ENCODE data around the gene ADAMTS13.

DNA sequence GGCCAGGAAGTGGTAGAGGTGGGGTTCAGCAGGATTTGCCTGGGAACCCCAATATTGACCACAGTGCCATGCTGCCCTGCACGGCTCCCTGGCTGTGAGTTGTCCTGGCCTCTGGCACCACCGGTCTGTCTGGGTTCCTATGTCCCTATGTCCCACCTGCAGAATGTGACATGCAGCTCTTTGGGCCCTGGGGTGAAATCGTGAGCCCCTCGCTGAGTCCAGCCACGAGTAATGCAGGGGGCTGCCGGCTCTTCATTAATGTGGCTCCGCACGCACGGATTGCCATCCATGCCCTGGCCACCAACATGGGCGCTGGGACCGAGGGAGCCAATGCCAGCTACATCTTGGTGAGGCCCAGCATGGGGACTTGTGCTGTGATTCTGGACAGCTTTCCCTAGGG is 35.6 kb downstream of the ADAMTS13 start:
- TF ChIP-seq, protein P1, sequence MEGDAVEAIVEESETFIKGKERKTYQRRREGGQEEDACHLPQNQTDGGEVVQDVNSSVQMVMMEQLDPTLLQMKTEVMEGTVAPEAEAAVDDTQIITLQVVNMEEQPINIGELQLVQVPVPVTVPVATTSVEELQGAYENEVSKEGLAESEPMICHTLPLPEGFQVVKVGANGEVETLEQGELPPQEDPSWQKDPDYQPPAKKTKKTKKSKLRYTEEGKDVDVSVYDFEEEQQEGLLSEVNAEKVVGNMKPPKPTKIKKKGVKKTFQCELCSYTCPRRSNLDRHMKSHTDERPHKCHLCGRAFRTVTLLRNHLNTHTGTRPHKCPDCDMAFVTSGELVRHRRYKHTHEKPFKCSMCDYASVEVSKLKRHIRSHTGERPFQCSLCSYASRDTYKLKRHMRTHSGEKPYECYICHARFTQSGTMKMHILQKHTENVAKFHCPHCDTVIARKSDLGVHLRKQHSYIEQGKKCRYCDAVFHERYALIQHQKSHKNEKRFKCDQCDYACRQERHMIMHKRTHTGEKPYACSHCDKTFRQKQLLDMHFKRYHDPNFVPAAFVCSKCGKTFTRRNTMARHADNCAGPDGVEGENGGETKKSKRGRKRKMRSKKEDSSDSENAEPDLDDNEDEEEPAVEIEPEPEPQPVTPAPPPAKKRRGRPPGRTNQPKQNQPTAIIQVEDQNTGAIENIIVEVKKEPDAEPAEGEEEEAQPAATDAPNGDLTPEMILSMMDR (IDR thresholded peaks at IDR 0.05) = no peak
- TF ChIP-seq POLR2A (IDR thresholded peaks at IDR 0.05) = no peak
- no peak for TF ChIP-seq POLR2AphosphoS5 (IDR thresholded peaks at IDR 0.05)
- TF ChIP-seq EP300 (IDR thresholded peaks at IDR 0.05) = no peak

Measured in gastroesophageal sphincter (tissue), 3 donors.